IMR-90 (cell line): ENCODE results near the gene EGFL8. TPM values are rescaled to one million over a fixed set of nuclear protein-coding genes. Genes with fewer than 3 reads are reported as not detected.

Experiments
- ATAC-seq: fragments of 200-7000 bp; cut with Tn5 transposase; 2 replicates; pipeline ENCODE4 v1.9.1; 2020; ENCODE audit warnings: low read depth, mild to moderate bottlenecking, moderate library complexity
- BruUV-seq: library from RNA; stranded (reverse); fragments of 400-500 nt; replicated peaks from 2 replicates; lab custom pipeline; 2021; lab: Mats Ljungman, UMichigan
- CTCF ChIA-PET: fragments of 300-600 bp; formaldehyde crosslinking; extraction: SDS; loops from one replicate; lab custom pipeline; 2021; ENCODE audit warnings: antibody characterized with exemption; lab: Yijun Ruan, JAX
- POLR2A ChIA-PET: fragments of 300-600 bp; sonication (Branson Sonifier 250); formaldehyde crosslinking; loops from one replicate; lab custom pipeline; 2022; ENCODE audit warnings: antibody characterized with exemption; ENCODE audit not compliant: unreplicated experiment; lab: Charles Lee
- DNase-seq: peaks from one replicate; pipeline ENCODE4 v3.0.0; 2013
- H2AFZ ChIP-seq: replicated peaks from 2 replicates; pipeline ENCODE3; 2013; ENCODE audit warnings: low read length, mild to moderate bottlenecking; ENCODE audit not compliant: poor library complexity
- H2AK5ac ChIP-seq: 2 replicates; pipeline ENCODE4 v1.6.1; 2013; ENCODE audit warnings: low read depth, low read length, inconsistent platforms
- H2AK9ac ChIP-seq: replicated peaks from 2 replicates; pipeline ENCODE3; 2013; ENCODE audit warnings: mild to moderate bottlenecking, low read depth, low read length, moderate library complexity; ENCODE audit not compliant: poor library complexity
- H2BK120ac ChIP-seq: 2 replicates; pipeline ENCODE4 v1.6.1; 2013; ENCODE audit warnings: low read depth, low read length, inconsistent platforms
- H2BK15ac ChIP-seq: 3 replicates; pipeline ENCODE4 v1.6.1; 2013; ENCODE audit warnings: low read depth, low read length, inconsistent platforms
- H2BK20ac ChIP-seq: 2 replicates; pipeline ENCODE4 v1.6.1; 2013; ENCODE audit warnings: low read depth, mild to moderate bottlenecking, inconsistent platforms, low read length, moderate library complexity
- H2BK5ac ChIP-seq: 2 replicates; pipeline ENCODE4 v1.6.1; 2013; ENCODE audit warnings: mild to moderate bottlenecking, low read depth, low read length, inconsistent platforms; ENCODE audit not compliant: poor library complexity, severe bottlenecking
- H3K14ac ChIP-seq: replicated peaks from 2 replicates; pipeline ENCODE4 v1.6.1; 2013; ENCODE audit warnings: low read depth, low read length, inconsistent platforms
- H3K18ac ChIP-seq: 2 replicates; pipeline ENCODE4 v1.6.1; 2013; ENCODE audit warnings: low read depth, low read length, control low read depth
- H3K23ac ChIP-seq: 2 replicates; pipeline ENCODE4 v1.6.1; 2013; ENCODE audit warnings: low read depth, low read length, inconsistent platforms
- H3K27ac ChIP-seq: 2 replicates; pipeline ENCODE4 v1.5.1; 2013; ENCODE audit warnings: mild to moderate bottlenecking, control low read depth, low read length; ENCODE audit not compliant: insufficient read depth
- H3K27me3 ChIP-seq: 2 replicates; pipeline ENCODE4 v1.6.1; 2013; ENCODE audit warnings: low read length; ENCODE audit not compliant: control insufficient read depth, insufficient read depth
- H3K36me3 ChIP-seq: 2 replicates; pipeline ENCODE4 v1.6.1; 2013; ENCODE audit warnings: low read length, mixed read lengths; ENCODE audit not compliant: control insufficient read depth, insufficient read depth
- H3K4ac ChIP-seq: 2 replicates; pipeline ENCODE4 v1.6.1; 2013; ENCODE audit warnings: low read depth, low read length, inconsistent platforms
- H3K4me1 ChIP-seq: 2 replicates; pipeline ENCODE4 v1.6.1; 2013; ENCODE audit warnings: low read length, mixed read lengths; ENCODE audit not compliant: control insufficient read depth, insufficient read depth
- H3K4me2 ChIP-seq: 2 replicates; pipeline ENCODE4 v1.6.1; 2013; ENCODE audit warnings: low read depth, mild to moderate bottlenecking, control low read depth, low read length, moderate library complexity
- H3K4me3 ChIP-seq: 2 replicates; pipeline ENCODE4 v1.5.1; 2013; ENCODE audit warnings: low read depth, mild to moderate bottlenecking, control low read depth, low read length, moderate library complexity; ENCODE audit not compliant: insufficient read depth
- H3K56ac ChIP-seq: 2 replicates; pipeline ENCODE4 v1.6.1; 2013; ENCODE audit warnings: low read length, inconsistent platforms; ENCODE audit not compliant: insufficient read depth; ENCODE audit errors: extremely low read depth
- H3K79me1 ChIP-seq, 2 experiments: 2 replicates each; pipeline ENCODE4 v1.6.1; 2013; ENCODE audit warnings: low read length in 2 of 2, inconsistent platforms in 1 of 2, low read depth in 1 of 2
- H3K9ac ChIP-seq: 2 replicates; pipeline ENCODE4 v1.6.1; 2013; ENCODE audit warnings: low read depth, low read length, control low read depth
- H3K9me1 ChIP-seq: 2 replicates; pipeline ENCODE4 v1.6.1; 2013; ENCODE audit warnings: low read length, inconsistent platforms; ENCODE audit not compliant: insufficient read depth
- H3K9me3 ChIP-seq: 2 replicates; pipeline ENCODE4 v1.6.1; 2013; ENCODE audit warnings: low read length; ENCODE audit not compliant: control insufficient read depth, insufficient read depth
- H4K20me1 ChIP-seq: 2 replicates; pipeline ENCODE4 v1.6.1; 2013; ENCODE audit warnings: low read length, inconsistent platforms; ENCODE audit not compliant: insufficient read depth
- H4K5ac ChIP-seq: 2 replicates; pipeline ENCODE4 v1.6.1; 2013; ENCODE audit warnings: mild to moderate bottlenecking, low read depth, low read length, control low read depth
- H4K8ac ChIP-seq, 2 experiments: 2 replicates each; pipeline ENCODE4 v1.6.1; 2013; ENCODE audit warnings: low read depth in 2 of 2, low read length in 2 of 2, control low read depth in 1 of 2, inconsistent platforms in 1 of 2
- H4K91ac ChIP-seq: 2 replicates; pipeline ENCODE4 v1.6.1; 2013; ENCODE audit warnings: low read depth, low read length, inconsistent platforms; ENCODE audit not compliant: insufficient read depth
- BHLHE40 ChIP-seq: fragments of 150-350 bp; IDR thresholded peaks from 2 replicates; pipeline ENCODE4 v1.6.1; 2016; ENCODE audit warnings: mild to moderate bottlenecking, low read depth, low read length
- CEBPB ChIP-seq: IDR thresholded peaks from 2 replicates; pipeline ENCODE4 v1.6.1; 2012; ENCODE audit warnings: low read depth, low read length, improper control_type of control experiment
- CTCF ChIP-seq: conservative IDR thresholded peaks from 2 replicates; pipeline ENCODE4 v1.5.1; 2012; ENCODE audit warnings: mild to moderate bottlenecking, low read depth, low read length, improper control_type of control experiment
- ELK1 ChIP-seq: fragments of 150-350 bp; IDR thresholded peaks from 2 replicates; pipeline ENCODE4 v1.6.1; 2016; ENCODE audit warnings: low read depth, mild to moderate bottlenecking, low read length, moderate library complexity, borderline replicate concordance
- FOS ChIP-seq: fragments of 150-350 bp; IDR thresholded peaks from 2 replicates; pipeline ENCODE4 v1.6.1; 2016; ENCODE audit warnings: low read depth, low read length
- MAFK ChIP-seq: IDR thresholded peaks from 2 replicates; pipeline ENCODE4 v1.6.1; 2012; ENCODE audit warnings: low read depth, low read length, improper control_type of control experiment
- MAZ ChIP-seq: IDR thresholded peaks from 2 replicates; pipeline ENCODE4 v1.6.1; 2012; ENCODE audit warnings: low read depth, mild to moderate bottlenecking, low read length, improper control_type of control experiment, moderate library complexity, borderline replicate concordance
- NFE2L2 ChIP-seq: fragments of 150-350 bp; IDR thresholded peaks from 2 replicates; pipeline ENCODE4 v1.6.1; 2016; ENCODE audit warnings: low read depth, mild to moderate bottlenecking, low read length
- POLR2A ChIP-seq: IDR thresholded peaks from 2 replicates; pipeline ENCODE4 v1.6.1; 2012; ENCODE audit warnings: mild to moderate bottlenecking, low read depth, low read length
- RCOR1 ChIP-seq: IDR thresholded peaks from 2 replicates; pipeline ENCODE4 v1.6.1; 2012; ENCODE audit warnings: mild to moderate bottlenecking, low read length, improper control_type of control experiment; ENCODE audit not compliant: insufficient replicate concordance
- SMC3 ChIP-seq: fragments of 150-350 bp; IDR thresholded peaks from 2 replicates; pipeline ENCODE4 v1.6.1; 2016; ENCODE audit warnings: low read depth, mild to moderate bottlenecking, antibody characterized with exemption, low read length, moderate library complexity
- USF2 ChIP-seq: fragments of 150-350 bp; IDR thresholded peaks from 2 replicates; pipeline ENCODE4 v1.6.1; 2017; ENCODE audit warnings: mild to moderate bottlenecking, antibody characterized with exemption, low read length, low read depth
- WGBS, 2 experiments: methylation state at CpG; one replicate each; pipeline versions ENCODE4 v1.1.5 to v1.1.7; 2013; ENCODE audit warnings: missing lambda C conversion rate in 2 of 2; ENCODE audit not compliant: insufficient read length in 1 of 2; ENCODE audit errors: extremely low coverage in 2 of 2; 5-methylcytosine and 5-hydroxymethylcytosine counted together
- dilution Hi-C: fragments of 300-500 bp; cut with HindIII; formaldehyde crosslinking; loops from one replicate; pipeline ENCODE4 v1.14.3; 2018; ENCODE audit warnings: low sequenced_read_pairs; ENCODE audit not compliant: unreplicated experiment
- in situ Hi-C: fragments of 300-500 bp; cut with MboI; formaldehyde crosslinking; loops from 3 replicates; pipeline ENCODE4 v1.14.3; 2019; ENCODE audit warnings: low sequenced_read_pairs, inconsistent platforms, mixed read lengths
- intact Hi-C: fragments of 100-400 bp; cut with micrococcal nuclease; formaldehyde crosslinking; loops from 2 replicates; pipeline ENCODE4 v1.10.0; 2022
- polyA plus RNA-seq, 3 experiments: library from polyadenylated mRNA; depleted of rRNA; stranded (reverse); fragments of >200 nt; gene quantifications; 2 replicates each; pipeline ENCODE4 v1.2.3, GENCODE V29; 2012; ENCODE audit warnings: low replicate concordance in 1 of 3
- total RNA-seq: library from RNA; depleted of rRNA; stranded (reverse); fragments of >200 nt; gene quantifications from 2 replicates; pipeline ENCODE4 v1.2.3, GENCODE V29; 2012

The EGFL8 gene
- total and polyA plus RNA-seq, 2 of the 4 experiments (the other 2 are of a cell fraction): 0.18 to 4.7 TPM

- Histone ChIP-seq H3K9me1 (no peaks in the 10 kb centered on the region; the same call in 1 of the 2 replicates), H2AK5ac (no peak overlapping the region; the same call in 1 of the 2 replicates), H3K27me3 (no peaks in the 10 kb centered on the region), H3K4me2 (peak overlapping the region; percentile 61), H2BK15ac (no peak overlapping the region; the same call in 2 of the 3 replicates), H3K79me1 (peaks cover 0 to 10% of the 10 kb centered on the region in 2 experiments; a peak in 2 of 4 replicates), H4K20me1 (no peaks in the 10 kb centered on the region; the same call in none of the 2 replicates), H4K5ac (no peak overlapping the region), H3K23ac (no peak overlapping the region), H3K36me3 (peaks cover 41% of the 10 kb centered on the region), H3K27ac (peak overlapping the region; percentile 36; the same call in 1 of the 2 replicates), H2BK120ac (no peak overlapping the region), H3K4ac (0 out of 2 replicates have a peak overlapping the region, but pooled peaks have one; percentile 6), H2AK9ac (no peak overlapping the region), H3K4me3 (no peak overlapping the region), H2BK20ac (peak overlapping the region; percentile 65; the same call in 1 of the 2 replicates), H3K56ac (no peak overlapping the region), H3K9ac (0 out of 2 replicates have a peak overlapping the region, but pooled peaks have one; percentile 14), H3K9me3 (no peaks in the 10 kb centered on the region), H4K8ac (no peak overlapping the region), H3K14ac (no peak overlapping the region), H3K18ac (no peak overlapping the region), H2AFZ (no peak overlapping the region), H3K4me1 (peaks cover 11% of the 10 kb centered on the region), H4K91ac (no peak overlapping the region), H2BK5ac (no peak overlapping the region)
- 0% methylated on average over 5 of the region's 17 CpGs; no CpG with 5 or more reads in 1 of the 2 experiments for WGBS, 2 experiments
- in situ Hi-C loops: loop anchor here (5.0 to 10.0 kb wide), 3 partner anchors 38 to 144 kb away; partner anchors contain the start of genes DXO, GPSM3 and PBX2
- POLR2A ChIA-PET: no interaction called here
- intact Hi-C loops: loop anchor here (1.0 to 5.0 kb wide), 5 partner anchors 35 to 293 kb away; partner anchors contain the start of genes AGPAT1, PPT2 and RNF5
- dilution Hi-C loops: no loop called here
- CTCF ChIA-PET: interaction anchor here (0.7 to 1.9 kb wide), 6 partner anchors 10 to 77 kb away, joined by 3 to 12 read pairs (median 4); partner anchors contain the start of gene ATF6B
- no TSS peak for BruUV-seq
- peak; percentile 85 for DNase-seq
- peak; percentile 78 for ATAC-seq
- no peak for TF ChIP-seq MAFK
- no peak for TF ChIP-seq FOS
- TF ChIP-seq BHLHE40: peak; percentile 3; the same call in 1 of the 2 replicates
- TF ChIP-seq ELK1: no peak
- TF ChIP-seq USF2: no peak
- TF ChIP-seq CEBPB: no peak
- no peak for TF ChIP-seq NFE2L2
- TF ChIP-seq POLR2A: peak; percentile 57; the same call in 1 of the 2 replicates
- peak; percentile 39; the same call in 1 of the 2 replicates for TF ChIP-seq MAZ
- TF ChIP-seq CTCF: peak; percentile 98
- peak; percentile 94 for TF ChIP-seq SMC3
- no peak for TF ChIP-seq RCOR1
Observed at GRCh38 chr6:32118782-32119628, 45.4 kb upstream of the EGFL8 start.
